DND-41 (cell line): ENCODE measurements around the gene RAMACL.

Experiments
- ATAC-seq: fragments of 200-7000 bp; cut with Tn5 transposase; 3 replicates; pipeline ENCODE4 v1.9.1; 2021; ENCODE audit warnings: low read depth; ENCODE audit not compliant: insufficient read depth
- DNase-seq: peaks from one replicate; pipeline ENCODE4 v3.0.0-alpha.2; 2020
- H2AFZ ChIP-seq: 2 replicates; pipeline ENCODE4 v1.6.0; 2012; ENCODE audit warnings: low read depth, low read length
- H3K27ac ChIP-seq: 2 replicates; pipeline ENCODE4 v1.5.1; 2012; ENCODE audit warnings: low read length, inconsistent platforms
- H3K27me3 ChIP-seq: fragments of 200-600 bp; sonication (generic); 2 replicates; pipeline ENCODE4 v1.6.0; 2012; ENCODE audit warnings: low read length, mild to moderate bottlenecking, inconsistent platforms; ENCODE audit not compliant: insufficient read depth, poor library complexity
- H3K36me3 ChIP-seq: 2 replicates; pipeline ENCODE4 v1.5.1; 2012; ENCODE audit warnings: low read length, inconsistent platforms; ENCODE audit not compliant: insufficient read depth
- H3K4me1 ChIP-seq: 2 replicates; pipeline ENCODE4 v1.5.1; 2012; ENCODE audit warnings: mild to moderate bottlenecking, low read length; ENCODE audit not compliant: insufficient read depth
- H3K4me2 ChIP-seq: 2 replicates; pipeline ENCODE4 v1.6.0; 2012; ENCODE audit warnings: mild to moderate bottlenecking, moderate library complexity, low read length, inconsistent platforms; ENCODE audit not compliant: insufficient read depth
- H3K4me3 ChIP-seq, 2 experiments: fragments of 200-600 bp in 1 of 2; shearing (Covaris generic) in 1 of 2; 2 replicates each; pipeline ENCODE4 v1.5.1; 2012 to 2016; ENCODE audit warnings: inconsistent platforms in 2 of 2, low read length in 2 of 2, mild to moderate bottlenecking in 2 of 2, low read depth in 1 of 2, moderate library complexity in 1 of 2
- H3K79me2 ChIP-seq: 2 replicates; pipeline ENCODE4 v1.6.0; 2012; ENCODE audit warnings: low read length, inconsistent platforms; ENCODE audit not compliant: insufficient read depth
- H3K9ac ChIP-seq: 2 replicates; pipeline ENCODE4 v1.6.0; 2012; ENCODE audit warnings: low read depth, mild to moderate bottlenecking, inconsistent platforms, low read length, moderate library complexity
- H3K9me3 ChIP-seq: 2 replicates; pipeline ENCODE4 v1.5.1; 2012; ENCODE audit warnings: low read length, moderate library complexity, mild to moderate bottlenecking, inconsistent platforms; ENCODE audit not compliant: insufficient read depth, severe bottlenecking
- H4K20me1 ChIP-seq: 2 replicates; pipeline ENCODE4 v1.6.0; 2012; ENCODE audit warnings: low read length; ENCODE audit not compliant: insufficient read depth
- EZH2 ChIP-seq: IDR thresholded peaks from 3 replicates; pipeline ENCODE4 v1.6.1; 2012; ENCODE audit warnings: borderline replicate concordance, low read depth, mild to moderate bottlenecking, moderate library complexity, low read length, inconsistent platforms; ENCODE audit not compliant: severe bottlenecking
- TF ChIP-seq, protein P1 (sequence below): IDR thresholded peaks from 2 replicates; pipeline ENCODE4 v1.5.1; 2012; ENCODE audit warnings: borderline replicate concordance, low read length, moderate library complexity, mild to moderate bottlenecking; ENCODE audit not compliant: poor library complexity, severe bottlenecking; ENCODE audit errors: extremely low read depth

The RAMACL gene

GRCh38 chr6:166563200-166563599, 23.3 kb downstream of the RAMACL start:
- no peaks in the 10 kb centered on the region for H4K20me1 ChIP-seq
- peaks cover 3% of the 10 kb centered on the region for H3K9me3 ChIP-seq
- no peak for DNase-seq
- no peaks in the 10 kb centered on the region for H3K36me3 ChIP-seq
- ATAC-seq = no peak
- no peaks in the 10 kb centered on the region for H3K4me1 ChIP-seq
- no peak overlapping the region for H2AFZ ChIP-seq
- no peak overlapping the region for H3K4me3 ChIP-seq
- no peaks in the 10 kb centered on the region for H3K79me2 ChIP-seq
- H3K4me2 ChIP-seq = no peak overlapping the region
- H3K27ac ChIP-seq = no peak overlapping the region
- no peak for TF ChIP-seq EZH2
- TF ChIP-seq, protein P1, sequence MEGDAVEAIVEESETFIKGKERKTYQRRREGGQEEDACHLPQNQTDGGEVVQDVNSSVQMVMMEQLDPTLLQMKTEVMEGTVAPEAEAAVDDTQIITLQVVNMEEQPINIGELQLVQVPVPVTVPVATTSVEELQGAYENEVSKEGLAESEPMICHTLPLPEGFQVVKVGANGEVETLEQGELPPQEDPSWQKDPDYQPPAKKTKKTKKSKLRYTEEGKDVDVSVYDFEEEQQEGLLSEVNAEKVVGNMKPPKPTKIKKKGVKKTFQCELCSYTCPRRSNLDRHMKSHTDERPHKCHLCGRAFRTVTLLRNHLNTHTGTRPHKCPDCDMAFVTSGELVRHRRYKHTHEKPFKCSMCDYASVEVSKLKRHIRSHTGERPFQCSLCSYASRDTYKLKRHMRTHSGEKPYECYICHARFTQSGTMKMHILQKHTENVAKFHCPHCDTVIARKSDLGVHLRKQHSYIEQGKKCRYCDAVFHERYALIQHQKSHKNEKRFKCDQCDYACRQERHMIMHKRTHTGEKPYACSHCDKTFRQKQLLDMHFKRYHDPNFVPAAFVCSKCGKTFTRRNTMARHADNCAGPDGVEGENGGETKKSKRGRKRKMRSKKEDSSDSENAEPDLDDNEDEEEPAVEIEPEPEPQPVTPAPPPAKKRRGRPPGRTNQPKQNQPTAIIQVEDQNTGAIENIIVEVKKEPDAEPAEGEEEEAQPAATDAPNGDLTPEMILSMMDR = no peak
- H3K27me3 ChIP-seq = no peaks in the 10 kb centered on the region
- no peak overlapping the region for H3K9ac ChIP-seq

- H3K79me2 ChIP-seq = no peaks in the 10 kb centered on the region
- H3K36me3 ChIP-seq = no peaks in the 10 kb centered on the region
- H4K20me1 ChIP-seq = no peaks in the 10 kb centered on the region
- H3K4me3 ChIP-seq = no peak overlapping the region
- H3K4me1 ChIP-seq = no peaks in the 10 kb centered on the region
- no peak overlapping the region for H3K27ac ChIP-seq
- no peak overlapping the region for H3K9ac ChIP-seq
- TF ChIP-seq, protein P1 = no peak
- no peak for TF ChIP-seq EZH2
- H3K27me3 ChIP-seq = no peaks in the 10 kb centered on the region
- DNase-seq (no peak), ATAC-seq (no peak)
- H3K4me2 ChIP-seq = no peak overlapping the region
- H2AFZ ChIP-seq = no peak overlapping the region
- H3K9me3 ChIP-seq = peaks cover 3% of the 10 kb centered on the region
These were observed 23.8 kb downstream of the RAMACL start for GRCh38 chr6:166562726-166563125.

DNA sequence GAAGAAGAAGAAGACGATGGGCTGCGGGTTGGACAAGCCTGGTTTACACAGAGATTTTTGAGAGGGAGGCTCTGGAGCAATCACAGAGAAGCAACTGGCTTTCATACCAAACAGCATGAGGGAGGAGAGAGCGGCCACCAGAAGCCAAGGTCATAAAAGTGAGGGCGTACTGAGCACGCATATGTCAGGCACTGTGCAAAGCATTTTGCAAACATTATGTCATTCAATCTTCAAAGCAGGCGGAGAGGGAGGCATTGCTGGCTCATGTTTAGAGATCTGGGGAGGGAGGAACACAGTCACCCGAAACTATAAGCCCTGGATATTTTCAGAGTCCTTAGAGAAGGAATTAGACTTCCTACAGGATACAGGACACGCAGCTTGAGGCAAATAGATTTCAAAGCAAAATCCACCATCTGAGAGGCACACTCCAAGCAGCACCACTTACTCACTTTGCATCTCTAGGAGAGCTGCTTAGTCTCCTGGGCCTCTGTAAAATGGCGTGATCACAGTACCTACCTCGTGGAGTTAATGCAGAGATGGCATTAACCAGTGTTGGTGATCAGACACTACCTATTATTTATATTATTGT, 24.6 kb downstream of the RAMACL start:
- no peak for TF ChIP-seq EZH2
- TF ChIP-seq, protein P1 = no peak
- no peak for ATAC-seq
- no peaks in the 10 kb centered on the region for H3K36me3 ChIP-seq
- no peak for DNase-seq
- H3K4me1 ChIP-seq = peaks cover 5% of the 10 kb centered on the region; the same call in 1 of the 2 replicates
- no peak overlapping the region for H3K4me2 ChIP-seq
- peaks cover 3% of the 10 kb centered on the region for H3K9me3 ChIP-seq
- no peak overlapping the region for H3K27ac ChIP-seq
- H2AFZ ChIP-seq = no peak overlapping the region
- H4K20me1 ChIP-seq = no peaks in the 10 kb centered on the region
- H3K79me2 ChIP-seq = no peaks in the 10 kb centered on the region
- no peak overlapping the region for H3K9ac ChIP-seq
- no peak overlapping the region for H3K4me3 ChIP-seq
- no peaks in the 10 kb centered on the region for H3K27me3 ChIP-seq
